GM18873 (cell line): Measurements from ENCODE around the gene BACH2.

Source experiments
- ATAC-seq: cut with Tn5 transposase; IDR thresholded peaks from one replicate; pipeline ENCODE4 v1.9.1; 2021; ENCODE audit warnings: mild to moderate bottlenecking, moderate library complexity, moderate number of reproducible peaks; ENCODE audit not compliant: unreplicated experiment, low FRiP score

Gene BACH2

DNA sequence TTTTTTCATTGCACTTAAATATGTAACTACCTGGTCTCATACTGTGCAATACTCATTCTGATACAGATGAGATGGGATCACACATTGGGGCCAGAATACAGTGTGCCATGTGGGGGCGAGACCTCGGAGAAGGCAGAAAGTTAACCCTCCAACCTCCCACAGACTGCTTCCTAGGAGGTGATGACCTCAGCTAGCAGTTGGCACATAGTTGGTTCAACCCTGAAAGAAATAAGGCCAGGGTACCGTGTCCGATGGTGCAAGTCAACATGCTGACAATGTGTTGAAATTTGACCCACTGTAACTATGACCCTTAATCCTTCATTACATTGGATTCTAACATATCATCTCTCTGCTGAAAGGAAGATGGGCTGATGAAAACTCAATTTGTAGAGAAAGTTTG, 340.5 kb downstream of the BACH2 start:
- ATAC-seq: no peak

DNA sequence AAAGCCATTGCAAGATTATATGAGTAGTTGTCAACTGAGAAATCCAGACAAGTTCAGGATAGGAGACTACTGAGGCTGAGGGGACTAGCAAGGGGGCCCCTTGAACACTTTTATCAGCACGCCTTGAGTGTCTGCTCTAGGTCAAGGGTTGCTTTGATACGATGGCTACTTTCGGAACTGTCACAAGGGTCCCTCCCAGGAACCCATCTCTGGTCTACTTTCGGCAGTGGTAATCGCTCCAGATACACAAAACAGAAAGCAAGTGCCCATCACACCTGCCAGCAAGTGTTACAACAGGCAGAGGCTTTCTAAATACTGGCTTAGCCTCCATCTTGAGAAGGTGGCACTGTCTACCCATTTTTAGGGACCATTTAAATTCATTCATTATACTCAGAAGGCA, 341.3 kb downstream of the BACH2 start:
- ATAC-seq: no peak

DNA sequence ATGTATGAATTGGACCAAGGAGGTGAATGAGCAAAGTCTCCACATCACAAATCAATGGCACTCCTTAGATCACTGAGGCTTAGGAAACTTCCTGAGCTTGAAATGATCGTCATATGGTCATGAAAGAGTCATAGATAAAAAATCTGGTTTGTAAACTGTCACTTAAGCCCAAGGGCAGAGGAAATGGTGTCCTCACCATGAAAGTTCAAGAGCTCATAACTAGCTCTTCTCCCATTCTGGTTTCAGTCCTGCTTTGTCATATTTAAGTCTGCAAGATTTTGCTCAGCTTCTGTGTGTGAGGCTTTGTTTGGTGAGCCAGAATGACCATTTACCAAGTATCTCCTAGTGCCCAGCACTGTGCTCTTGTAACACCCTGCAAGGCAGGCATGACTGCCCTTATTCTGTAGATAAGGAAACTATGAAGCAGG, 341.9 kb downstream of the BACH2 start:
- ATAC-seq: no peak

DNA sequence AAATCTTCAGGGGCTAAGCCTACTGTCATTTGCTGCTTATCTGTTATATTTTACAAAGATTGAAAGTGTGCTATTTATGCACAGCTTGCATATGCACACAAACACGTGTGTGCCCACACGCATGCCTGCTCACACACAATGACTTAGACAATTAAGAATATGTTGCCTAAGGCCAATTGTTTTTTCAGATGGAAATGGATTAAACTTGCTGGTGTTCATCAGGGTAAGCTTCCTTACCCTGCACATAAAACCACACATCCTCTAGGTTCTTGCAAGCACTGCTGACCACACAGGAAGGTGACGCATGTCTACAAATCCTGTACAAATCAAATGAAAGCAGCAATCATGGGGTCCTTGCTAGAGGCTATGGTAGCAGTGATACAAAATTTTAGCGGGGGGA, 344.0 kb downstream of the BACH2 start:
- no peak for ATAC-seq

DNA sequence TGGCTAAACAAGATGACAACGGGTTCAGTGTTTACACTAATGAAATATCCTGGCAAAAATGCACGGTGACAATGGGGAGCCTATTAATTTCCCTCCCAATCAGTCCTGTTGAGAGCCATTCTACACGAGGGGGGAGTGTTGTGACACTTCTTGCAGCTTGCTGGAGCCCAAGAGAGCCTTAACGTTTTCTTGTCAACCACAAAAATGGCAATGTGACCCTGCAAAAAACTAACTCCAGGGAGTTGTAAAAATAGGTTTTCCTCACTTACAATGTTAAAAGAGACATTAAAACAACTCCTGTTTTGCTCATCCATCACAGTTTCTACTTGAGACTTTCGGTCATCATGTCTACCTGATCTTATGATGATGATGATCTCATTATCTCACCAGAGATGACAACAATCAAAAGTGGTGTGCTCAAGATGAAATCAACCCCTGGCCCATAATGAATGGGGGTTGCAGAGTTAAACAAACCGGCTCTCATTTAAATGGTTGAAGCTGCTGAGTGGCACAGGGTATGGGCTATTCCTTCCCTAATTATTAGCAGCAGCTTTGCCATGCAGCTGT, 344.5 kb downstream of the BACH2 start:
- no peak for ATAC-seq

DNA sequence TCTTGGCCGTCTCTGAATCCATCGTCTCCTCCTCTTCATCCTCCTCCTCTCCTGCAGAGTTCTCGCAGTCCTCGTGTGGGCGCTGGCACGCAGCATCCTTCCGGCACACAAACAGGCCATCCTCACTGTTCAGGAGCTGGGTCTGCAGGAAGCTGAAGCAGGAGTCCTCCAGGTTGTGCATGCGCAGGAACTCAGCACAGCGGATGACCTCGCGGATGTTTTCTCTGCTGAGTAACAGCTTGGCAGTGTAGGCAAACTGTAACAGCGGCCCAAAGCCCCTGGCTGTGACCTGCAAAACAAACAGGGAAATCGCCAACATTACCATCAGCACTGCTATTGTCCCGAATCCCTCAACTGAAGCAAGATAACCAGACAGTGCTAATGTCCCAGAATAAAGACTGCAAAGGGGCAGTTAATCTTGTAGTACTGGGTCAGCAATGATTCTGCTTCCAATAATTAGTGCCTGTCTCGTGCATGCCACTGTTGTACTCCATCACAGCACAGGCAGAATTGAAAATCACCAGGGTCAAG, 345.0 kb downstream of the BACH2 start:
- no peak for ATAC-seq

DNA sequence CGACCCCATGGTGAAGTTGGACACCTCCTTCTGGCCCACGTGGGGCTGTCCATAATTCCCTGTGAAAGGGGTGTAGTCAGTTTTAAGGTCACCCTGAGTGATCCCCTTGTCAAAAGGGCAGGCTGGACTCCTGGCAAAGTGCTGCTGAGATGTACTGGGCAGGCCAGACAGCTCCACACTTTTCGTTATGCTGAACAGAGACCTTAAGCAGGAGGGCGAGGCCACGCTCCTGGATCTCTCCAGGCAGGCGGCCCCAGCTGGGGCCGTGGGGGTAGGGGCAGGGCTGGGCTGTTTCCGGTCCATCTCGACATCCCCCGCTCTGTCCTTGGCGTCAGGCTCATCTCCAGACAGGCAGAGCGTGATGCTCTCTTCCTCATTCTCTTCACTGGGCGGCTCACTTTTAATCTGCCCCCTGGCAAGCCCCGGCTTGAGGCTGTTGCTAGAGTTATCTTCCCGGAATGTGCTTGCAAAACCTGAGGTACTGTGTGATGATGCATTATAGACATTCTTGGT, 345.7 kb downstream of the BACH2 start:
- ATAC-seq: no peak

DNA sequence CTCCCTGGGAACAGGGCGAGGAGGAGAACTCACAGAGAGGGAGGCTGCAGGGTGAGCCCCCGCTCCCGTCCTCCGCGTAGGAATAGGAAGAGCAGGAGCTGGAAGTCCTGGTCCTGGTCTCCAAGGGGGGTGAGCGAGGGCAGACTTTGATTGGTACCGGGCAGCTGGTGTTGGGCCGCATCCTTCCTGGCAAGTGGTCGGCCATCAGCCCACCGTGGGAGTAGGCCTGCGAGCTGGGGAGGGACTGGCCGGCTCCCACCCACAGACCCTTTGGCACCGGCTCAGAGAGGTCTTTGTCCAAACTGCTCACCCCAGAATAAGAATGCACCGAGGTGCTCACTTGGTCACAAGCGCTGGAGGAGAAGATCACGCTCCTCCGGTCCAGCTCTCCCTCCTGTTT, 346.2 kb downstream of the BACH2 start:
- no peak for ATAC-seq

DNA sequence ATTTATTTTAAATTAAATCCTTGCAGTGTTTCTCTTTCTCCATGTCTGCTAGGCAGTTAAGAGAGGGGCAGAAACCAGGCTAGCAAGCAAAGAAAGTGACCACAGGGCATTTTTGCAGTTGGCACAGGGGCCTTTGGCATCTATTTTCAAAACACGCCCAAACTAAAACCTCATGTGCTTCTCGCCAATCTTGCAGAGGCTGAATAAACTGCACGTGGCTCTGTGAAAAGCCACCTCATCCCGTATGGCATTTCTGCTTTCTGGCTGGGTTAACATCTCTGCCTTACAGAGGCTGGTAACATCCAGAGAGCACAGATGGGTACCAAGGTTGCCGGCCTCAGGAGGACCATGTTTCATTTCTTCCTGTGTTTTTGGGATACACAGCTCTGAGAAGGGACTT, 347.8 kb downstream of the BACH2 start:
- no peak for ATAC-seq

DNA sequence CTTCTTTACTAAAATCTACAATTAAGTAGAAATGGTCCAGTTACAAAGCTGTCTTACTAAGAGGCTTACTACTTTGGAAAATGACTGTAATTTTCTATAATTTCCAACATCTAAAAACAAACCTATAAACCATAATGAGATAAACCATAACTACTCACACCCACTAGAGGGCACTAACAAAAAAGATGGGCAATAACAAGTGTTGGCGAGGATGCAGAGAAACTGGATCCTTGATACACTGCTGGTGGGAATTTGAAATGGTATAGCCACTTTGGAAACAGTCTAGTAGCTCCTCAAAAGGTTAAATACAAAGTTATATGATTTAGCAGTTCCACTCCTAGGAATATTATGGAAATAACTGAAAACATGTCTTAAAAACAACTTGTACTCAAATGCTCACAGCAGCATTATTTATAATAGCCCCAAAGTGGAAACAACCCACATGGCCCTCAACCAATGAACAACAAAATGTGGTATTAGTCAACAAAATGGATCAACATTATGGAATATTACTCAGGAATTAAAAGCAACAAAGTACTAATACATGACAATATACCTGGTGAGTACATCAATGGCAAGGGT, 351.7 kb downstream of the BACH2 start:
- no peak for ATAC-seq

DNA sequence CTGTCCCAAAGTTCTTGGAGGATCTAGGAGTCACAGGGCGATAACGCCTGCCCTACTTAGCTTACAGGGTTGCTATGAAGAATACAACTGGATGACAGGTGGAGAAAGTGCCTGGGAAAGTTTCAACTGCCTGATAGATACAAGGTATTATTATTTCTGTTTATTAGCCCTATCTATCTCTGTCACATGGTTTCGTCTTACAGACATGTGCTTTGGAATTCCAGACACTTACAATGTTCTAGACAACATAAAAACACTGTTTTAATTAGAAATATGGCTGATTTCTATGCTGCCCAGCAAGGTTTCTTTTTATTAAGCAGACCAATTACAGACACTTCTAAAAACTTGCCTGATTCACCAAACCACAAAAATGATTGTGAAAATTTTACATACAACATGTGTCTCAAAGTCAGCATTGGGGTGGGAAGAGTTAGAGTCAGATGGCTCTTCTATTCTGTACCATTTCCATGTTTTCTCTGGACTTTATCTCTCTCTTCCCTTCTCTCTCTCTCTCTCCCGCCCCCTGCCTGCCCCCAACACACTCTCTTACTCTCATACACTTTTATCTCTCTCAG, 352.4 kb downstream of the BACH2 start:
- ATAC-seq: no peak

DNA sequence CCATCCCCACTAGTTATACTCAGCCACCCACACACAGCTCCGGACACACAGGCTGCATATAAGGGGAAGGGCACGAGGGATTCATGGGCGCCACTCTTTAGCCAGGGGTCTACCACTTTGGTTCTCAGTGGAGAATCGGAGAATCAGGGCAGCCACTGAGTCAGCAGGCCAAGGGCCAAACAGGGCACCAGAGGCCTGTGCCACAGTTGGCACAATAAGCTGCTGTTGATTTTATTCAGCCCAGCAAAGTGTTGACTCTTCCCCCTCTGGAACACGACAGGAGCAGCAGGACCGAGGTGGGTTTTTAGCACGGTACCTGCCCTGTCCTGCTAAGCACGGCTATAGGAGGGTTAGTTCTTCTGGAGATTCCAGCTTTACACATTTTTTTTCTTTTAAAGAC, 354.0 kb downstream of the BACH2 start:
- no peak for ATAC-seq

DNA sequence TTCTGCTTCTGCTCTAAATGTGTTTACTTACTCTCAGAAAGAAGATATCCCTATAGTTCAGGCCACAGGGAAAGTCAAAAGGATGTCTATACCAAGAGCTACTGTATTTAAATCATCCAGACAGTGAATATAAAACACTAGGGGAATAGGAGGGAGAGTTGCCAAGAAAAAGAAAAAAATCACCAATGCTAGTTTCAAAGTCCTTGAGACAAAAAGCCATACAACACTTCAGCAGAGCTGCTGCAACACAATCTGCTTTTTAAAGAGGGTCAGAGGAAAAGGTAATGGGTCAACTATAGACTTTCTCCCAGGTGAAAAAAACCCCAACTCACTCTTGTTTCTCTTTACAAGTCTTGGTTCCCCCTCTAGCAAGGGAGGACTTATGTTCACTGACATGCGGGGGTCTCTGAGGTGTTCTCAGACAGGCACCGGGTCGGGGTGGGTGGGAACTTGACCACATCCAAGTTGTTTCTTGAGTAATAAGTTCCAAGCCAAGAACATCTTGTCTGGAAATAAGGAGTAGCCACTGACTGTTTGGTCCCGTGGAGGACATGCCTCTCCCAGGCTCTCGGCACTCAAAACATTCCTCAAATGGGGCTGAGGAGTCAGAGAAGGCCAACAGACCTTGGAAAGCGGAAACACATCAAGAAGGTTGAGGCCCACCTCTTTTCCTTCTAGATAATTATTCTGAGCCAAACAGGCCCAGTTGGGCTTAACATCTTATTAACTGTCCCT, 354.7 kb downstream of the BACH2 start:
- ATAC-seq: no peak

DNA sequence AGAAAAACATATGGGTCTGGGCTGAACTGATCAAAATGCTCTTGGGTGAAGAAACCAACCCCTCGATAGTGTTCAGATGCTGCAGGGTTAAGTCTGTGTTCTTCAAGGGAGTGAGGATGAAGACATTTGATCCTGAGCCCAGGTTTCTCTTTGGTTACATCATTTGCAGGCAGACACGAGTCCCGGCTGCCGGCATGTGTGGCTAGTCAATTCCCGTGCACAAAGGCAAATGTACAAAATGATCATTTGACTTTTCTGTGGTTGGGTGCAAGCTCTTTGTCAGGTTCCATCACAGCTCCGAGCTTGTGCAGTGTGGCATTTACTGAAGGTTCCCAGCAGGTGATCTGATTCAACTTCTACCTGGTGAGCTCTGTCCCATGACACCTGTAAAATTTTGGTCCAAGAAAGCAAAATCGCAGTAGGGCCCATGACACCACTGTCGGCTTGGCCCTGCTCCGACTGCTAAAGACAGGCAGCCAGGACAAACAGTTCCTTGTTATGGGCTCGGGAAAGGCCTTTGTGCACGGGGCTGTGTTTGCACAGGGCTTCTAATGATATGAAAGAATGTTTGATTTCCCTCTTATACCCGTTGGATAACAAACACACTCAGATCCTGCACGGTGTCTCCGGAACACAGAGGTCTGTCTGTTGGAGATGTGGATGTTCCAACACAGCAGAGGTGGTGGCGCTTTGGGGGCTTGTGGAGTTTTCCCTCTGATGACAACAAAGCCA, 355.4 kb downstream of the BACH2 start:
- ATAC-seq: no peak

DNA sequence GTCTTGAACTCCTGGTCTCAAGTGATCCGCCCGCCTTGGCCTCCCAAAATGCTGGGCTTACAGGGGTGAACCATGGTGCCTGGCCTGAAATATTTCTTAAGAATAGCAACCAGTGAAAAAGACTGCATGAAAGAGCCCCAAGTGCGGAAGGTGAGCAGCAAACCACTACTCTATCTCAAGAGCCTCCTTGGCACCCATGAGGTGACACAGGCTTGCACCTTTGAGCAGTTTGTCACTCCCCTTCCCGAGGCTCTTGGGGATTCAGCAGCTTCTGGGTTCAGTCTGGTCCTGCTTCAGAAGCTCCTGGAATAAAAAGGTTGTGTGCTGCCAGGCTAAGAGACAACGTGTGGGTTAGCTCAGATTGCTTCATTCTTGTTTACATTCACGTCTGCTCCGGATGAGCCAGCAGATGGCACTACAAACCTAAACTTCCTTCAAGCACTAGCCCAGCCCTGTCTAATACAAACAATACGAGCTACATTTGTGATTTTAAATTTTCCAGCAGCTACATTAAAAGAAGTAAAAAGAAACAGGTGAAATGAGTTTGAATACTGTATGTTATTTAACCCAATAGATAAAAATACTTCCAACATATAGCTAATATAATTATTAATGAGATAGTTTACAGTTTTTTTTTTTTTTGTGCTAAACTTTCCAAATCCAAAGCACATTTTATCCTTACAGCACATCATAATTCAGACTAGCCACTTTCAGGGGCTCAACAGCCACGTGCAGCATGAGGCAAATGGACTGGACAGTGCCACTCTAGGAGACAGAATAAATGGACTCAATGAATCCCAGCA, 356.2 kb downstream of the BACH2 start:
- ATAC-seq: no peak

DNA sequence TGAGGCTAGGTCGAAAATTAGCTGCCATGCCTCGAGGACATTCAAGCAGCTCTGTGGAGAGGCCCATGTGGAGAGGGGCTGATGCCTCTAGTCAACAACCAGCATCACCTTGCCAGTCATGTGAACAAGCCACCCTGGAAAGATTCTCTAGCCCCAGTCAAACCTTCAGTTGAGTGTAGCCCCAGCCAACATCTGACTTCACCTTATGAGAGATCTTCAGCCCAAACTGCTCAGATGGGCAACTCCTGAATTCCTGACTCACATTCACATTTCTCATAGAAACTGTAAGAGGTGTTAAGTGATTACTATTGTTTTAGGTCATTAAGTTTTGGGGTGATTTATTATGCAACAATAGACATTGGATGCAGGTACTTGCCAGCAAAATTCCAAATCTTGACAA, 357.5 kb downstream of the BACH2 start:
- ATAC-seq: no peak

DNA sequence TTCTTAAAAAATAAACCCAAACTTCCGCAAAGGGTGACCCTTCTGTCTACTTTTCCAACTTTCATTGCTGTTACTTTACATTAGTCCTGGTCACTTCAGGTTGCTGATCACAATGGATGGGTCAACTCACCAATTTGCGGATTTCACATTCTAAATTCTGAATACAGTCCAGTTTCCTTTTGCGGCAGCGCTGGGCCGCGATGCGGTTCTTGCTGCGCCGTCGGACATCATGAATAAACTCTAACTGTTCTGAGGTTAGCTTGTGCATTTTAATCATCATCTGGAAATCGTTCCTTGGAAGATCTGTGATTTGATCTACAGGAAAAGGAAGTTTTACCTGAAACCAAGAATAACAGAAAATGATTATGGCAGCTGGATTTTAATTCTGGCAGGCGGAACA, 358.6 kb downstream of the BACH2 start:
- ATAC-seq: no peak

DNA sequence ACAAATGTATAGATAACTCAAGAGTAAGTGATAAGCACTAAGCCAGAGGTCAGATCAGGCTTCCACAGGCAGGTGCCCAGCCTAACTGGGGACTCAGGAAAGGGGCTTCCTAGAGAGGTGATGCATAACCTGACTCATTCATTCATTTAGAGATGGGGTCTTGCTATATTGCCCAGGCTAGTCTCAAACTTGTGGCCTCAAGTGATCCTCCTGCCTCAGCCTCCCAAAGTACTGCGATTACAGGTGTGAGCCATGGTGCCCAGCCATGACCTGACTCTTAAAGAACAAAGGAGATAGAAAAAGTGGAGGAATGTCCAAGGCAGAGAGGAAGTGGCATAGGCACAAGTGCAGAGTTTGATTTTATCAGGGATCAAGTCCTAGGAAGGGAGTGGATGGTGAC, 360.5 kb downstream of the BACH2 start:
- no peak for ATAC-seq

DNA sequence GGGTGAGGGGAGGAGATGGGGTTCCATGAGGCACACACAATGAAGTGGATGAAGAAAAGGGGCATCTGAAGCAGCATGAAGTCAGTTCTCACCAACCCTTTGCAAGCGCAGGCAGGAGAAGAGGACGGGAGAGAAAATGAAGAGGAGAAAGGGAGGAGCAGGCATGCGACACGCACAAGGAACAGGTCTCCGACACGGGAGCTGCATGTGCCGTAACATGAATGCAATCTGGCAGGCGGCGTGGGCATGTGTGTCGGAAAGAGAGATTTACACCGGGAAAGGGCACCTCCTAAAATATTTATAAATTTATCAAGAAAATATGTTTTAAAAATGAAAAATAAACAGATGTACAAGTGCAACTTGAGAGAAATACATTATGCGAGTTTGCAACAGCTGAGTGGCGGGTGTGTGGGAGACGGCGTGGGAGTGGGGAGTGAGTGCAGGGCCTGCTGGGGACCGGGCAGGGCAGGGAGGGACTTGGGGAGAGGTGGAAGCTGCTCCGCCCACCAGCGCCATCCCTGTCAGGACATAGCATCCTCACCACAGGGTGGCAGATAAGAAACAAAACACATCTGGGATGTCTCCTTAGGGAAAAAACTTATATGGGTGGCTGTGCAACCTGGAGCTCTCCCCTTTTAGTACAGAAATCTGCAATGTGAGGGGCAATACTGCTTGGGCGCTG, 361.8 kb downstream of the BACH2 start:
- no peak for ATAC-seq
